Ovary (tissue), 3 donors: ENCODE data around the gene ANO6.

Source experiments
- CTCF ChIP-seq, 3 donors: fragments of 450-650 bp in 2 of 3; fragments of 200-600 bp in 1 of 3; IDR thresholded peaks; one replicate each; pipeline versions ENCODE4 v1.5.1 to v1.8.0; 2016 to 2022; ENCODE audit warnings: antibody characterized with exemption in 3 of 3, mild to moderate bottlenecking in 1 of 3
- POLR2A ChIP-seq: fragments of 450-650 bp; IDR thresholded peaks from one replicate; pipeline ENCODE4 v1.6.1; 2017; ENCODE audit warnings: antibody characterized with exemption, mild to moderate bottlenecking, moderate library complexity
- donor health status: DM: no; HTN: no; CAD: no.

- TF ChIP-seq CTCF (IDR thresholded peaks at IDR 0.05): no peak
- no peak for TF ChIP-seq POLR2A
Measured at GRCh38 chr12:45178771-45179170, 37.1 kb upstream of the ANO6 start.
